Activated naive CD4-positive, alpha-beta T cell treated with anti-CD3 and anti-CD28 coated beads, Interleukin-2, amount 10 ng/mL, durations not matched to agents 7 days and 5 days (primary cell): Measurements from ENCODE around the gene ZDHHC7.

Experiments used
- CTCF ChIA-PET: fragments of 350-600 bp; sonication (Branson Sonifier 250); formaldehyde crosslinking; loops from one replicate; lab custom pipeline; 2021; ENCODE audit warnings: antibody characterized with exemption; lab: Charles Lee
- DNase-seq: peaks from one replicate; pipeline ENCODE4 v3.0.0-alpha.2; 2020
- H3K27ac Mint-ChIP-seq: one replicate; pipeline ENCODE4 v1.8.0; 2021; ENCODE audit warnings: mild to moderate bottlenecking, moderate library complexity, mixed read lengths
- H3K27me3 Mint-ChIP-seq: one replicate; pipeline ENCODE4 v1.8.0; 2021; ENCODE audit warnings: mild to moderate bottlenecking, mixed read lengths
- H3K36me3 Mint-ChIP-seq: one replicate; pipeline ENCODE4 v1.8.0; 2021; ENCODE audit warnings: mixed read lengths
- H3K4me1 Mint-ChIP-seq: one replicate; pipeline ENCODE4 v1.8.0; 2021; ENCODE audit warnings: mixed read lengths
- H3K4me3 Mint-ChIP-seq: one replicate; pipeline ENCODE4 v1.8.0; 2021; ENCODE audit warnings: mild to moderate bottlenecking, moderate library complexity, mixed read lengths
- H3K9me3 Mint-ChIP-seq: one replicate; pipeline ENCODE4 v1.8.0; 2021; ENCODE audit warnings: mixed read lengths

Gene ZDHHC7

DNA sequence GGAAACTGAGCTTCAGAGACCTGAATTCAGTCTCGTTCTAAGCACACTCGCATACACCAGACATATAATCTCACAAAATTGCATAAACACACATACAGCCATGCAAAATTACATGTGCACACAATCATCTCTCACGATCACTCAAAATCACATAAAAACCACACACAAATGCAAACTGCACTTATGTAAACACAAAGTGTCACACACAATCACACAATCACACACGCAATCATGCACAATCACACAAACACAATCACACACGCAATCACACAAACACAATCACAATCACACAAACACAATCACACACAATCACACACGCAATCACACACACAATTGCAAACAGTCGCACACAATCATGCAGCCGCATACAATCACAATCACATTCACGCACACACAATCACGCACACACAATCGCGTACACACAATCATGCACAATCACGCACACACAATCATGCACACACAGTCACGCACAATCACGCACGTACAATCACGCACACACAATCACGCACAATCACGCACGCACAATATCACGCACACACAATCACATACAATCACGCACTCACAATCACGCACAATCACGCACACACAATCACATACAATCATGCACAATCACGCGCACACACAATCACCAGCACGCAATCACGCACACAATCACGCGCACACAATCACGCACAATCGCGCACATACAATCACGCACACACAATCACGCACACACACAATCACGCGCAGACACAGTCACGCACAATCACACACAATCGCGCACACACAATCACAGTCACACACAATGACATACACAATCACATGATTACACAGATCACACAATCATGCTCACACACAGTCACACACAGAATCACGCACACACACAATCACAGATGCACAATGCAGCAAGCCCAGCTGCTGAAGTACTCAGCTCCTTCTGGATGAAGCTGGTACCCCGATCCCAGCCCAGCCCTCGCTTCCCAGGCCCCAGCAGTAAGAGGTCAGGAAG is 45.6 kb downstream of the ZDHHC7 start:
- Mint-ChIP-seq H3K9me3 (peaks cover 9% of the 10 kb centered on the region), H3K36me3 (no peaks in the 10 kb centered on the region), H3K27me3 (peaks cover 50% of the 10 kb centered on the region), H3K27ac (peak overlapping the region; percentile 3), H3K4me1 (peaks cover 4% of the 10 kb centered on the region), H3K4me3 (no peak overlapping the region)
- DNase-seq = no peak
- CTCF ChIA-PET = interaction anchor here (0.8 to 5.1 kb wide), 5 partner anchors 13 to 227 kb away, joined by 3 to 39 read pairs (median 4); no protein-coding TSS in a partner anchor

DNA sequence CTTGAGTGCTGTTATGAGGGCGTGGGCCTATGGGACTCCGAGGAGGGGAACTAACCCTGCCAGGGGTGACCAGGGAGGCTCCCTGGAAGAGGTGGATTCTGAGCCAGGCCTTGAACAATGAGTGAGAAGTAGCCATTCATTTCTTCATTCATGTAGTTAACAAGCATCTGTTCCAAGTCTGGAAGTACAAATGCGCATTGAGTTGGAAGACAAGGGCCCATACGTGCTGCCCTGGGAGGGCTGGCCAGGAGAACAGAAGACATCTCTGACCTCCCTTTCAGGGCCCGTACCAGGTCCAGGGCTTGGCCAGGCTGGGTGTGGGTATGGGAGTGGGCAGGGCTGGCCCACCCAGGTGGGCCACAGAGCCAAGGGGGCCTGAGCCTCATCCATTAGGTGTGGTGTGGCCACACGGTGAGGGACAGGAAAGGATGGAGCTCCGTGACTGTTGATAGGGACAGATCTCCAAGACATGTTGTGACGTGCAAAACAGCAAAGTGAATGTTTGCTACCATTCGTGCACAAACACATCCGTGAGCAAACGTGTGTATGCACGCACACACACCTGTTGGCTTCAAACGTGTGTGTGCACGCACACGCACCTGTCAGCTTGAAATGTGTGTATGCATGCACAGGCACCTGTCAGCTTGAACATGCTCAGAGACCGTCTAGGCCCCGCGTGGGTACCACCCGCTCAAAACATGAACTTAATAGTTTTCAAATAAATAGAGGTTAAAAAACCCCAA is 46.8 kb downstream of the ZDHHC7 start:
- H3K9me3 Mint-ChIP-seq = peaks cover 9% of the 10 kb centered on the region
- H3K27ac Mint-ChIP-seq = no peak overlapping the region
- H3K4me1 Mint-ChIP-seq = peaks cover 2% of the 10 kb centered on the region
- peaks cover 50% of the 10 kb centered on the region for H3K27me3 Mint-ChIP-seq
- no peak overlapping the region for H3K4me3 Mint-ChIP-seq
- CTCF ChIA-PET = interaction anchor here (1.6 kb wide), 1 partner anchor 13 kb away, joined by 6 read pairs; no protein-coding TSS in a partner anchor
- no peak for DNase-seq
- H3K36me3 Mint-ChIP-seq = no peaks in the 10 kb centered on the region

DNA sequence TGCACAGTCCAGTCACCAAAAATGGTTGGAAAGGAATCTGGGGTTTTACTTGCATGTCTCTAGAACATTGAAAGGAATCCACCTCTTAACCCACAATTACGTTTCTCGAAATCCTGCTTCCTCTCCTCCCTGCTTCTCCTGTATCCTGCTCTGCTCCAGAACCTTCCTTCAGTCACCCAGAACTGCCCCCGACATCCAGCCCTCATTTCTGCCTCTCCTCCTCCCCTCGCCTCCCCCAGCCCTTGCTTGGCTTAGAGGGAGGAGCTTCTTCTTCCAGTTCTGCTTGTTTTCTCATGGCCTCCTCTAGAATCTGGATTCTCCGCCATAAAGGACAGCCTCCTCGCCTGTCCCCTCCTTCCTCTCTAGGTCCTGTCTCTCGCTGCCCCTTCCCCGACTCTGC is 48.3 kb downstream of the ZDHHC7 start:
- CTCF ChIA-PET = interaction anchor here (1.6 to 2.5 kb wide), 3 partner anchors 8 to 225 kb away, joined by 3 to 15 read pairs (median 4); no protein-coding TSS in a partner anchor
- Mint-ChIP-seq H3K27me3 (peaks cover 55% of the 10 kb centered on the region), H3K36me3 (no peaks in the 10 kb centered on the region), H3K4me3 (no peak overlapping the region), H3K9me3 (peaks cover 9% of the 10 kb centered on the region), H3K4me1 (peaks cover 2% of the 10 kb centered on the region), H3K27ac (no peak overlapping the region)
- no peak for DNase-seq

DNA sequence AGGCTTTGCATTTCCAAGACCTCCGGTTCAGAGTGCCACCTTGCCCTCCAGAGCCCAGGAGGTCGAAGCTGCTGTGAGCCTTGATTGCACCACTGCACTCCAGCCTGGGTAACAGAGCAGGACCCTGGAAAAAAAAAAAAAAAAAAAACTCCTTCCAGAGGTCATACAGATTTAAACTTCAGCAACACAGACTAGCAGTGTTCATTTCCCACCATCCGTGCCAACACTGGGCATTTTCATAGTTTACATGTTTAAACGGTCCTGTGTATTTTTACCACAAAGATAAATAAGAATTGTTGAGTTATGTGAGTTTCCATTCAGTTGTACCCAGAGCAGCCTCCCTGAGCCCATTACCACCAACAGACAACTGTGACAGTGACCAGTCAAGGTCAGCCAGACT is 50.4 kb downstream of the ZDHHC7 start:
- H3K4me3 Mint-ChIP-seq = no peak overlapping the region
- peaks cover 2% of the 10 kb centered on the region for H3K4me1 Mint-ChIP-seq
- peaks cover 7% of the 10 kb centered on the region for H3K9me3 Mint-ChIP-seq
- H3K27ac Mint-ChIP-seq = no peak overlapping the region
- H3K27me3 Mint-ChIP-seq = peaks cover 53% of the 10 kb centered on the region
- DNase-seq = no peak
- CTCF ChIA-PET = interaction anchor here (2.5 kb wide), 1 partner anchor 10 kb away, joined by 15 read pairs; no protein-coding TSS in a partner anchor
- no peaks in the 10 kb centered on the region for H3K36me3 Mint-ChIP-seq

DNA sequence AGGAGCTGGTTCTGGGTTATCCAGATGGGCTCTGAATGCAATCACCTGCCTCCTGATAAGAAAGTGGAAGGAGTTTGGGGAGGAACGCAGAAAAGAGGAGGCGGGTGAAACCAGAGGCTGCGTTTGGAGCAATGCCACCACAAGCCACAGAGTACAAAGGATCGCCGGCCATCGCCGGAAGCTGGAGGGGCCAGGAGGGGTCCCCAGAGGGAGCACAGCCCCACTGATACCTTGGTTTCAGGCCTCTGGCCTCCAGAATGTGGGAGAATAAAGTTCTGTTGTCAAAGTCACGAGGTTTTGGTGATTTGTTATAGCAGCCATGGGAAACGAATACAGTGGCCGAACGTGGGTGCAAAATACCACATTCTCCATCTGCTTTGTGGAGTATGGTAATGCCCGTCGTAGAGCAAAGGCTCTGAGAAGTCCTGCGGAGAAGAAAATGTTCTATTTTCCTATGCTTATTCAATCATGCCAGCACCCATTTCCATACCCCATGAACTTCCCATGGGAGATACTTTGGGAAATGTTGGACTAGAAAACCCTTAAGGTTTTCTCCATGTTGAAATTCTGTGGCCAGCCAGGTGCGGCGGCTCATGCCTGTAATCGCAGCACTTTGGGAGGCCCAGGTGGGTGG is 51.4 kb downstream of the ZDHHC7 start:
- H3K9me3 Mint-ChIP-seq = no peaks in the 10 kb centered on the region
- CTCF ChIA-PET = interaction anchor here (0.9 to 1.3 kb wide), 2 partner anchors 11 to 205 kb away, joined by 4 to 5 read pairs; no protein-coding TSS in a partner anchor
- peaks cover 2% of the 10 kb centered on the region for H3K4me1 Mint-ChIP-seq
- no peak for DNase-seq
- H3K36me3 Mint-ChIP-seq = no peaks in the 10 kb centered on the region
- peaks cover 55% of the 10 kb centered on the region for H3K27me3 Mint-ChIP-seq
- no peak overlapping the region for H3K4me3 Mint-ChIP-seq
- no peak overlapping the region for H3K27ac Mint-ChIP-seq

DNA sequence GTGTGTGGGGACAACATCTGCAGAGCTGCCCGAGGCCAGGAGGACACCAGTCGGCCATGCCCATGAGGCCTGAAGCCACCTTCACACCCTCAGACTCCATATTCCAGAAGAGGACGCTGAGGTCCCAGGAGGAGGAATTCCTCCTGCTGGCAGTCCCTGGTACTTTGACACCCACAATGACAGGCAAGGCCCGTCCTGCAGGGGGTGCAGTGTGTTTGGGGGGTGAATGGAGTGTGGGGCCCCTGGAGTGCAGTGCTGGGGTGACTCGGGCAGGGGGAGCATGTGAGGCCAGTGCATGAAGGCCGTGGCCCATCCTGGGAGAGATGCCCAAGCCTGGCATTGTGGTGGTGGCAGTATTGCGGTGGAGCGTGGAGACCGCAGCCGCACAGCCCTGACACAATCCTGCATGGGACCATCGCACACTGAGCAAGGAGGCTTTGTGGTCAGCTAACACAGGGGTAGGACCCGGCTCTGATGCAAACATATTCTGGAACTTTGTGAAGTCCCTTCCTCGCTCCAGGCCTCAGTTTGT is 52.2 kb downstream of the ZDHHC7 start:
- no peak overlapping the region for H3K4me3 Mint-ChIP-seq
- no peaks in the 10 kb centered on the region for H3K36me3 Mint-ChIP-seq
- no peak for DNase-seq
- no peak overlapping the region for H3K27ac Mint-ChIP-seq
- H3K4me1 Mint-ChIP-seq = peaks cover 2% of the 10 kb centered on the region
- peaks cover 62% of the 10 kb centered on the region for H3K27me3 Mint-ChIP-seq
- CTCF ChIA-PET = interaction anchor here (0.9 to 1.3 kb wide), 2 partner anchors 12 to 205 kb away, joined by 4 to 5 read pairs; no protein-coding TSS in a partner anchor
- H3K9me3 Mint-ChIP-seq = no peaks in the 10 kb centered on the region

DNA sequence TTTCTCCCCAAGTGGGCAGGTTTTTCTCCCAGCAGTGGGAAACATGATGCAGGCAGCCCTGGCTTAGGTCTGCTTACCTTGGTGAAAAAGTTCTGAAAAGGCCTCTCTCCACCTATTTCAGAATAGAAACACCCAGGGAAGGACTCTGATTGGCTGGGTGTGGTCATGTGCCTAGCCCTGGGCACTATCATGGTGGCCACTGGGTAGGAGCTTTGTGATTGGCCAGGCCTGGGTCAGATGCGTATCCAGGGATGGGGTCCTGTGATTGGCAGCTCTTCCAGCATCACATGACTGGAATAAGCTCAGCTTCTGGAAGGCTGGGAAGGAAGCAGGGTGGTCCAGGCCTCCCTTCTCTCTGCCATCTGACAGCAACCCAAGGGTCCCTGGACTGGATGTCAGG is 53.5 kb downstream of the ZDHHC7 start:
- H3K27ac Mint-ChIP-seq = no peak overlapping the region
- no peak for DNase-seq
- H3K4me3 Mint-ChIP-seq = no peak overlapping the region
- H3K9me3 Mint-ChIP-seq = no peaks in the 10 kb centered on the region
- H3K36me3 Mint-ChIP-seq = no peaks in the 10 kb centered on the region
- H3K4me1 Mint-ChIP-seq = peaks cover 2% of the 10 kb centered on the region
- H3K27me3 Mint-ChIP-seq = peaks cover 56% of the 10 kb centered on the region
- CTCF ChIA-PET = interaction anchor here (0.8 kb wide), 1 partner anchor 12 kb away, joined by 3 read pairs; no protein-coding TSS in a partner anchor

DNA sequence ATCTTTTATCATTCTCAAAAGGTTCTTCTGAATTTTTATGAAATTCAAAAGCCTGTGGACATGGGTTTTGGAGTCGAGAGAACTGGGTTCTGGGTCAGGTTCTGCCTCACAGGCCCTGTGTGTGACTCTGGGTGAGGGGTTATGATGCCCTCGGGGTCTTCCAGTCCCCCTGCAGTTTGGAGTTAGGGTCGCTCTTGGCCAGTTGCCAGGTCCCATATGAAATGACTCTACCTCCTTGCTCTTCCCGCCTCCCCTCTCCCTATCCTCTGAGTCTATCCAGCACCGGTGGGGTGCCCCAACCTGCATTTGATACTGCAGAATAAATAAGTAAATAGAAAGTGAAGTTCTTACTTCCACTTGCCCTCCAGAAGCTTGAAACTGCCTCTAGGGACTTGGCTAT is 54.1 kb downstream of the ZDHHC7 start:
- H3K36me3 Mint-ChIP-seq = no peaks in the 10 kb centered on the region
- CTCF ChIA-PET = no interaction called here
- H3K27ac Mint-ChIP-seq = no peak overlapping the region
- peaks cover 52% of the 10 kb centered on the region for H3K27me3 Mint-ChIP-seq
- H3K4me1 Mint-ChIP-seq = peaks cover 2% of the 10 kb centered on the region
- no peak overlapping the region for H3K4me3 Mint-ChIP-seq
- no peak for DNase-seq
- H3K9me3 Mint-ChIP-seq = no peaks in the 10 kb centered on the region

DNA sequence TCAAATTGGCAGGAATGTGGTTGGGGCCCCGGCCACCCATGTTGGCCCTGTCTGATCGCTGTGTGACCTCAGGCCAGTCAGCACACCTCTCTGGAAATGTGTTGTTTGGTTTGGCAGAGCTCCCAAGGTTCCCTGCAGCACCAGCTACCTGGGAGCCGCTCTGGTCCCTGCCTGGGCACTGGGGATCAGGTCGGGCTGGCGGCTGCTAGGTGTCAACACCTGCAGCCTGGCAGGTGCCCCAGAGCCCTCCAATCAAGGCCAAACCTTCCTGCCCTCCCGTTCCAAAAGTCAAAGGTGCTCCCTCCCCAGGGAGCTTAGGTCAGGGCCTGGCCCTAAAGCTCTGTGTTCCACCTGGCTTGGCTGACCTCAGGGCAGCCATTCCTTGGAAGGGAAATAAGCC is 55.9 kb downstream of the ZDHHC7 start:
- Mint-ChIP-seq H3K4me3 (no peak overlapping the region), H3K36me3 (no peaks in the 10 kb centered on the region)

DNA sequence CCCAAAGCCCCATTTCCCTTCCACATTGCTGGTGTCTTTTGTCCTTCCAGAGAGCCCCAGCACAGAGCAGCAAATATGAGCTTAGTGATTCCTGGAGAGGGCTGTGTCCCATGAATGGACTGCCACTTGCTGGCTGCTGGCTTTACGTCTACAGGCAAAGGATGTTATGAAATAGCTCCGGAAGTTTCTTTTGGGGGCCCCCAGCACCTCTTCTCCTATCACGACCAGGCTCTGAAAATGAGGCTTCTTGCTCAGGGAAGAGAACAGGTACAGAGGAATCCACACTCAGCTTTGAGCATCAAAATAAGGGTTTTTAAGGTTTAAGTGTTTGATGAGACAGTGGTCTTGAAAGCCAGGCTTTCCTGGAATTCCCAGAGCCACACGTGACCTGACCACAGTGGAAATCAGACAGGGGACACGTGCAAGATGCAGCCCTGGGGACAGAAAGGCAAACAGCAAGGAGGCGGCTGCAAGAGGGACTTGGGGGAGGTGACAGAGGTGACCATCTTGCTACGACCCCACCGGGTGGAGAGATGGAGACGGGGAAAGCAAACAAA is 58.1 kb downstream of the ZDHHC7 start:
- CTCF ChIA-PET = interaction anchor here (0.8 to 7.1 kb wide), 16 partner anchors 11 to 280 kb away, joined by 3 to 173 read pairs (median 5); no protein-coding TSS in a partner anchor
- no peaks in the 10 kb centered on the region for H3K9me3 Mint-ChIP-seq
- no peak for DNase-seq
- H3K36me3 Mint-ChIP-seq = no peaks in the 10 kb centered on the region
- H3K27me3 Mint-ChIP-seq = peaks cover 40% of the 10 kb centered on the region
- H3K4me3 Mint-ChIP-seq = no peak overlapping the region
- H3K4me1 Mint-ChIP-seq = no peaks in the 10 kb centered on the region
- H3K27ac Mint-ChIP-seq = no peak overlapping the region

More for the DNA sequence above, 55.9 kb downstream of the ZDHHC7 start:
- Mint-ChIP-seq H3K4me1 (peaks cover 2% of the 10 kb centered on the region), H3K27ac (no peak overlapping the region), H3K27me3 (peaks cover 51% of the 10 kb centered on the region), H3K9me3 (no peaks in the 10 kb centered on the region)
- CTCF ChIA-PET = interaction anchor here (1.0 to 7.1 kb wide), 6 partner anchors 15 to 290 kb away, joined by 3 to 173 read pairs (median 4); no protein-coding TSS in a partner anchor
- no peak for DNase-seq

DNA sequence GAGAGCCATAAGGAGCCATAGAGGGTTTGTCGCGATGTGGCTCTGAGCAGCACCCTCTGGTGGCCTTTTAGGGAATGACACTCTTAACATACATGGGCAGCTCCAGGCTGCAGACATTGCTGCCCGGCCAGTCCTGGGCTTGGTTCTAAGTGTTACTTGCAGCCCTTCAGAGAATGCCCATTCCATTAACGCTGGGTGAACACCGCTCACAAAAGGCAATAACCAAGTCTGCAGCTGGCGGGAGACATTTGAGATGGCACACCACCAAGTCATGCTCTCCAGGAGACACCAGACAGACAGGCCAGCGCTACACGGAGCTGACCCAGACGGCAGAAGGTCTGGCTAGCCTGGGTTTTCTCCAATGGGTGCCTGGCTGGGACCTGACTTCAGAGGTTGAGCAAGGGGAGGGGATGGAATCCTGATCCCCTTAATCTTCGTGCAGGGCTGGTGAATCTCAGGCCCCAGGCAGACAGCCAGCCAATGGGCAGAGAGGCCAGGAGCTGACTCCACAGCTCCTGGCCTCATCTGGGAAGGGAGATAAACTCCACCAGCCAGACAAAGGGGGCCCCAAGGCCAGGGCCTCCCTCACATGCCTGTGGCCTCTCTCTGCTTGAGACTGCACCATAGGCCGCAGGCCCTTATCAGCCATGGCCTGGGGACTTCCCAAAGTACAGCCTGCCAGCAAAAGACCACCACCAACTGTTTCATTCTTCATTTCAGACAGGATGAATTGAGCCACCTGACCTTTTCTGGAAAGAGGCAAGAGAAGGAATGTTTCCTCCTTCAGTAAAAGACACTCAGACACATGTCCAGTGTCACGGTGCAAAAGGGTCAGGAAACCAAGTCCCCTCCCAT is 58.8 kb downstream of the ZDHHC7 start:
- Mint-ChIP-seq H3K9me3 (no peaks in the 10 kb centered on the region), H3K4me3 (no peak overlapping the region), H3K36me3 (no peaks in the 10 kb centered on the region), H3K27ac (no peak overlapping the region), H3K27me3 (peaks cover 36% of the 10 kb centered on the region), H3K4me1 (no peaks in the 10 kb centered on the region)
- CTCF ChIA-PET = interaction anchor here (0.7 to 7.1 kb wide), 21 partner anchors 10 to 645 kb away, joined by 3 to 173 read pairs (median 4); no protein-coding TSS in a partner anchor
- DNase-seq = peak; percentile 79

DNA sequence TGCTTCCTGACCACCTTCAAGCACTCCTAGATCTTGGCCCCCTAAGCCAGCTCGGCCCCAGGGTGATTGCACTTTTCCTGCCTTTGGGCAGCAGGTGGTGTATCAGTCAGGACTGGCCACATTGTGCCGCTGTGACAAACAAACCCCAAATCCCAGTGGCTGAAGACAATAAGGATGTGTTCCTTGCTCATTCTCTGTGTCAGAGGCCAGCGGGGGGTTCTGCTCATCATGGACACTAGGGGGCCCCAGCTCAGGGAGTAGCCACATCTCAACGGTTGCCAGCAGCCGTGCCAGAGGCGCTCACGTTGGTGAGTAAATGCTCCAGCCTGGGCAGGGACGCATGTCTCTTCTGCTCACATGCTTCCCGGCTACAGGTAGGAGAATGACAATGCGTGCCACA is 60.4 kb downstream of the ZDHHC7 start:
- Mint-ChIP-seq H3K27ac (no peak overlapping the region), H3K27me3 (peaks cover 38% of the 10 kb centered on the region), H3K4me1 (no peaks in the 10 kb centered on the region), H3K36me3 (no peaks in the 10 kb centered on the region), H3K4me3 (no peak overlapping the region), H3K9me3 (no peaks in the 10 kb centered on the region)
- CTCF ChIA-PET = interaction anchor here (0.9 to 7.1 kb wide), 6 partner anchors 12 to 279 kb away, joined by 3 to 173 read pairs (median 4); no protein-coding TSS in a partner anchor
- peak; percentile 49 for DNase-seq
